PC-3 (cell line): Measurements from ENCODE around the gene CPE. TPM values are rescaled to one million over a fixed set of nuclear protein-coding genes. Genes with fewer than 3 reads are reported as not detected.

Experiments
- ATAC-seq: fragments of 200-7000 bp; cut with Tn5 transposase; 2 replicates; pipeline ENCODE4 v1.9.1; 2020; ENCODE audit warnings: mild to moderate bottlenecking, moderate library complexity
- BruUV-seq: library from RNA; stranded (reverse); fragments of 400-500 nt; replicated peaks from 2 replicates; lab custom pipeline; 2021; lab: Mats Ljungman, UMichigan
- CTCF ChIA-PET: fragments of 300-600 bp; sonication (Branson Sonifier 250); formaldehyde crosslinking; loops from one replicate; lab custom pipeline; 2022; ENCODE audit warnings: antibody characterized with exemption; lab: Charles Lee
- POLR2A ChIA-PET: fragments of 300-600 bp; sonication (Branson Sonifier 250); formaldehyde crosslinking; loops from one replicate; lab custom pipeline; 2022; ENCODE audit warnings: antibody characterized with exemption; ENCODE audit not compliant: unreplicated experiment; lab: Charles Lee
- DNase-seq: peaks from one replicate; pipeline ENCODE4 v3.0.0-alpha.2; 2015
- H2AFZ ChIP-seq: fragments of 300-600 bp; sonication (generic); 2 replicates; pipeline ENCODE4 v1.6.0; 2016; ENCODE audit warnings: antibody characterized with exemption, low read length
- H3F3A ChIP-seq: fragments of 300-600 bp; sonication (generic); one replicate; pipeline ENCODE4 v1.6.0; 2017; ENCODE audit warnings: antibody characterized with exemption, low read length, control low read depth, mild to moderate bottlenecking; ENCODE audit not compliant: unreplicated experiment
- H3K27ac ChIP-seq: fragments of 300-600 bp; sonication (generic); 2 replicates; pipeline ENCODE4 v1.5.1; 2016; ENCODE audit warnings: mild to moderate bottlenecking, low read length
- H3K27me3 ChIP-seq: fragments of 300-600 bp; sonication (generic); 2 replicates; pipeline ENCODE4 v1.6.1; 2016; ENCODE audit warnings: low read length, mixed read lengths
- H3K36me3 ChIP-seq: fragments of 300-600 bp; sonication (generic); 2 replicates; pipeline ENCODE4 v1.6.1; 2016; ENCODE audit warnings: low read depth, mixed run types, low read length, mixed read lengths
- H3K4me1 ChIP-seq: fragments of 300-600 bp; sonication (generic); 2 replicates; pipeline ENCODE4 v1.5.1; 2016; ENCODE audit warnings: low read length; ENCODE audit not compliant: insufficient read depth
- H3K4me2 ChIP-seq: fragments of 300-600 bp; sonication (generic); 2 replicates; pipeline ENCODE4 v1.6.0; 2016; ENCODE audit warnings: low read length
- H3K4me3 ChIP-seq: fragments of 300-600 bp; sonication (generic); 2 replicates; pipeline ENCODE4 v1.5.1; 2016; ENCODE audit warnings: mild to moderate bottlenecking, low read length, mixed read lengths
- H3K79me2 ChIP-seq: fragments of 300-600 bp; sonication (generic); 2 replicates; pipeline ENCODE4 v1.6.1; 2017; ENCODE audit warnings: low read length, mixed read lengths
- H3K9ac ChIP-seq: fragments of 300-600 bp; sonication (generic); 2 replicates; pipeline ENCODE4 v1.6.0; 2016; ENCODE audit warnings: mild to moderate bottlenecking, low read length
- H3K9me2 ChIP-seq: fragments of 300-600 bp; sonication (generic); replicated peaks from 2 replicates; pipeline ENCODE4 v1.6.1; 2016; ENCODE audit warnings: mixed run types, low read length, mixed read lengths
- H3K9me3 ChIP-seq: fragments of 300-600 bp; sonication (generic); 2 replicates; pipeline ENCODE4 v1.6.1; 2016; ENCODE audit warnings: low read length, mixed read lengths
- H4K20me1 ChIP-seq: fragments of 300-600 bp; sonication (generic); 2 replicates; pipeline ENCODE4 v1.6.1; 2016; ENCODE audit warnings: low read length, mixed read lengths
- EZH2 ChIP-seq: fragments of 300-600 bp; sonication (generic); IDR thresholded peaks from one replicate; pipeline ENCODE4 v1.6.1; 2017; ENCODE audit warnings: antibody characterized with exemption, mild to moderate bottlenecking, low read length; ENCODE audit not compliant: unreplicated experiment
- EZH2phosphoT487 ChIP-seq: fragments of 300-600 bp; sonication (generic); IDR thresholded peaks from 2 replicates; pipeline ENCODE4 v1.6.1; 2018; ENCODE audit warnings: mild to moderate bottlenecking, antibody characterized with exemption, low read length, borderline replicate concordance
- intact Hi-C: fragments of 100-400 bp; cut with micrococcal nuclease; formaldehyde crosslinking; loops from 2 replicates; pipeline ENCODE4 v1.9.0; 2023
- total RNA-seq: library from RNA; depleted of rRNA; stranded (reverse); fragments of >200 nt; gene quantifications from 2 replicates; pipeline ENCODE4 v1.2.3, GENCODE V29; 2014
- TF ChIP-seq, protein P1 (sequence below): fragments of 300-600 bp; sonication (generic); conservative IDR thresholded peaks from 2 replicates; pipeline ENCODE4 v1.5.1; 2017; ENCODE audit warnings: antibody characterized with exemption, low read depth, mild to moderate bottlenecking, low read length

The CPE gene
- total RNA-seq, 1 experiment from 2014 or later, result 15.5 TPM

DNA sequence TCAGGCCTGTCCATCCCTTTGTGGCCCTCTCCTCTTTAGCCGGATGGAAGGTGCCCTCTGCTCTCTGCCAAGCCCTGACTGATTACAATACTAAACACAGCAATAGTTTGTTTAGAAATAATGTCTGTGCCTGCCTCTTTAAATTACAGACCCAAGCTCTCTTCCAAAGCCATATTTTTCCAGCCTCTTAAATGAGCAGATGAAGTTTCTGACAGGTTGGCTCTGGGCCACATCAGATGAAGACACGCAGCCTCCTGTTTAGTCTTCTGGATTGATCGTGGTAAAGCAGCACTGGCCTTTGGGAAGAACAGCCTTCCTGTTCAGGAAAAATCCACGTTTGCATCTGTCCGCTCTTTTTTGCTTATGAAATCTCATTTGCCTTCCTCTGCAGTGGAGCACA is 133.6 kb downstream of the CPE start:
- ATAC-seq (no peak), DNase-seq (no peak)
- Histone ChIP-seq H3K27ac (no peak overlapping the region), H3K36me3 (no peaks in the 10 kb centered on the region), H3K79me2 (no peaks in the 10 kb centered on the region), H2AFZ (no peak overlapping the region), H3F3A (no peaks in the 10 kb centered on the region), H4K20me1 (no peaks in the 10 kb centered on the region), H3K9ac (no peak overlapping the region), H3K4me1 (no peaks in the 10 kb centered on the region), H3K4me3 (no peak overlapping the region), H3K4me2 (no peak overlapping the region), H3K27me3 (no peaks in the 10 kb centered on the region), H3K9me2 (no peaks in the 10 kb centered on the region), H3K9me3 (no peaks in the 10 kb centered on the region)
- intact Hi-C loops, result no loop called here
- BruUV-seq, result no TSS peak
- TF ChIP-seq EZH2phosphoT487, result no peak
- TF ChIP-seq EZH2, result no peak
- TF ChIP-seq, protein P1, sequence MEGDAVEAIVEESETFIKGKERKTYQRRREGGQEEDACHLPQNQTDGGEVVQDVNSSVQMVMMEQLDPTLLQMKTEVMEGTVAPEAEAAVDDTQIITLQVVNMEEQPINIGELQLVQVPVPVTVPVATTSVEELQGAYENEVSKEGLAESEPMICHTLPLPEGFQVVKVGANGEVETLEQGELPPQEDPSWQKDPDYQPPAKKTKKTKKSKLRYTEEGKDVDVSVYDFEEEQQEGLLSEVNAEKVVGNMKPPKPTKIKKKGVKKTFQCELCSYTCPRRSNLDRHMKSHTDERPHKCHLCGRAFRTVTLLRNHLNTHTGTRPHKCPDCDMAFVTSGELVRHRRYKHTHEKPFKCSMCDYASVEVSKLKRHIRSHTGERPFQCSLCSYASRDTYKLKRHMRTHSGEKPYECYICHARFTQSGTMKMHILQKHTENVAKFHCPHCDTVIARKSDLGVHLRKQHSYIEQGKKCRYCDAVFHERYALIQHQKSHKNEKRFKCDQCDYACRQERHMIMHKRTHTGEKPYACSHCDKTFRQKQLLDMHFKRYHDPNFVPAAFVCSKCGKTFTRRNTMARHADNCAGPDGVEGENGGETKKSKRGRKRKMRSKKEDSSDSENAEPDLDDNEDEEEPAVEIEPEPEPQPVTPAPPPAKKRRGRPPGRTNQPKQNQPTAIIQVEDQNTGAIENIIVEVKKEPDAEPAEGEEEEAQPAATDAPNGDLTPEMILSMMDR, result no peak
- ChIA-PET POLR2A (no interaction called here), CTCF (no interaction called here)

DNA sequence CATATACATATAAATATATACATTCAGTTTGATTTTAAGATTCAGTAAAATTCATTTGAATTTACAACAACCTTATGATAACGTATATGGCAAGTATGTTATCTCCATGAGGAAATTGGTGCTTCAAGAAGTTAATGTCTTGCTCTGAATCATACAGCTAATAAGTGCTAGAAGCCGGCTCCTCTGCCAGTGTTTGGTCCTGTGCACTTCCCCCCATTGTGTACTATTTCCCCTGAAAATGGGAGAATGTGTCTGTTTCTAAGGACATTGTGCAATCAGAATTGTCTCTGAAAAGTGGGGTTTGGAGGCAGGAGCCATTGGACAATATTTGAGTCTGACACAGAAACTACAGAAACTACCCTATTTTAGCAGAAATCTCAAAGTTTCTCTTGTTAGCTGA is 135.9 kb downstream of the CPE start:
- Histone ChIP-seq H3K36me3 (no peaks in the 10 kb centered on the region), H3K4me1 (no peaks in the 10 kb centered on the region), H3K79me2 (no peaks in the 10 kb centered on the region), H3K27ac (no peak overlapping the region), H4K20me1 (no peaks in the 10 kb centered on the region), H3K9ac (no peak overlapping the region), H3K9me2 (no peaks in the 10 kb centered on the region), H3K4me2 (no peak overlapping the region), H3K27me3 (no peaks in the 10 kb centered on the region), H3K4me3 (no peak overlapping the region), H2AFZ (no peak overlapping the region), H3K9me3 (no peaks in the 10 kb centered on the region), H3F3A (no peaks in the 10 kb centered on the region)
- no peak for ATAC-seq
- POLR2A ChIA-PET, result no interaction called here
- BruUV-seq, result no TSS peak
- DNase-seq, result no peak
- intact Hi-C loops, result no loop called here
- TF ChIP-seq, protein P1, result no peak
- no peak for TF ChIP-seq EZH2phosphoT487
- no peak for TF ChIP-seq EZH2
- CTCF ChIA-PET, result no interaction called here

DNA sequence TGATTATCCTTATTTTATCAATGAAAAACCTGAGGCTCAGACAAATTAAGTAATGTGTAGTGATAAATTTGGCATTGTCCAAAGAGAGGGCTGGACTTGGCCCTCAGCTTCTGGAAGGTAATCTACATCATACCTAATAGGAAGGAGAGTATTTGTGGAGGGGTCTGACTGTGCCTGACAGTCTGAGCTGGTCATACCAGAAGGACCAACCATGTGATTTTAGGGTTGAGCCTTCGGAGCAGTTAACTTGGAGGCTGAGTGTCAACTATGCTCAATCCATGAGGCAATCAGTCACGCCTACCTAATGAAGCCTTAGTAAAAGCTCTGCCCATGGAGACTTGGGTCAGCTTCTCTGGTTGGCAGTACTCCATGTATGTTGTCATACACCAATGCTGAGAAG is 136.4 kb downstream of the CPE start:
- Histone ChIP-seq H3K36me3 (no peaks in the 10 kb centered on the region), H3K27ac (no peak overlapping the region), H4K20me1 (no peaks in the 10 kb centered on the region), H3K9me3 (no peaks in the 10 kb centered on the region), H3K27me3 (no peaks in the 10 kb centered on the region), H3K9ac (no peak overlapping the region), H3K4me2 (no peak overlapping the region), H3K79me2 (no peaks in the 10 kb centered on the region), H3K4me3 (no peak overlapping the region), H3K9me2 (no peaks in the 10 kb centered on the region), H3F3A (no peaks in the 10 kb centered on the region), H2AFZ (no peak overlapping the region), H3K4me1 (no peaks in the 10 kb centered on the region)
- DNase-seq, result no peak
- no peak for ATAC-seq
- intact Hi-C loops, result no loop called here
- no peak for TF ChIP-seq EZH2phosphoT487
- TF ChIP-seq, protein P1, result no peak
- TF ChIP-seq EZH2, result no peak
- ChIA-PET POLR2A (no interaction called here), CTCF (no interaction called here)
- BruUV-seq, result no TSS peak
